Putamen (tissue), 1 donor: ENCODE data around the gene CDK14.
"Not testable (repeated sequence)": the region's sequence is repeated elsewhere in the genome, so short reads cannot be mapped to it uniquely, and the experiment has no call there.

ENCODE experiments used
- DNase-seq: peaks from one replicate; pipeline ENCODE4 v3.0.0-alpha.2; 2016; ENCODE audit warnings: low spot score

The CDK14 gene

GRCh38 chr7:91157579-91158320 lies 561.6 kb downstream of the CDK14 start:
- DNase-seq: no peak

DNA sequence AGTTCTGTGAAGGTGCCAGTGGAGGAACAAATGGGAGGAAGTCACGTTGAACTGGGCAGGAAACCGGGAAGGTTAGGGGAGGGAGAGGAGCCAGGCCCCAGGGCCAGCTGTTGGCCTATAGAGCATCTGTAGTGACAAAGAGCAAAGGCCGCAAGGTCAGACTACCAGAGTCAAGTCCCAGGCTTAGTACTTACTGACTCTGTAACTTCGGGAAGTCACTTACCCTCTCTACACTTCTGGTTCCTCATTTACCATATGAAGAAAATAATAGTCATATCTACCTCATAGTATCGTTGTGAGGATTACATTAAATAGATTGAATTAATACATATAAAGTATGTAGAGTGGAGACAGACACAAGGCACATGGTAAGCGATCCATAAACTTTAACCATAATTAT lies 566.3 kb downstream of the CDK14 start:
- no peak for DNase-seq

DNA sequence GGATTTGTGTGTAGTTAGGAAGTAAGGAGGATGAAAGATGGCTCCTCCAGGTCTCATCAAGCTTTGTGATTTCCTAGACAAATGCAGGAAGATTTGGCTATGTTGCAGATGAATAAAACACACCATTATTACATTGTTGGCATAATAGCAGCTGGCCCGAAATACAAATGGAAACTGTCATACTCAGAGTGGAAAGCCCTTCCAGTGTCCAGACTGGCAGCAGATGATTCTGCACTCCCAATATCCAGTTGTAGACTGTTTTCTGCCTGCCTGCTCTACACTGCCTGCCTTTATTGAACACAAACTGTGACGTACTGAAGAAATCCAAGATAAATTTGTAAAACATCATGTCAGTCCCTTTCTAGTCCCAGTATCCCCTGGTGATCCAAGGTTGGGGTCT lies 568.4 kb downstream of the CDK14 start:
- no peak for DNase-seq

DNA sequence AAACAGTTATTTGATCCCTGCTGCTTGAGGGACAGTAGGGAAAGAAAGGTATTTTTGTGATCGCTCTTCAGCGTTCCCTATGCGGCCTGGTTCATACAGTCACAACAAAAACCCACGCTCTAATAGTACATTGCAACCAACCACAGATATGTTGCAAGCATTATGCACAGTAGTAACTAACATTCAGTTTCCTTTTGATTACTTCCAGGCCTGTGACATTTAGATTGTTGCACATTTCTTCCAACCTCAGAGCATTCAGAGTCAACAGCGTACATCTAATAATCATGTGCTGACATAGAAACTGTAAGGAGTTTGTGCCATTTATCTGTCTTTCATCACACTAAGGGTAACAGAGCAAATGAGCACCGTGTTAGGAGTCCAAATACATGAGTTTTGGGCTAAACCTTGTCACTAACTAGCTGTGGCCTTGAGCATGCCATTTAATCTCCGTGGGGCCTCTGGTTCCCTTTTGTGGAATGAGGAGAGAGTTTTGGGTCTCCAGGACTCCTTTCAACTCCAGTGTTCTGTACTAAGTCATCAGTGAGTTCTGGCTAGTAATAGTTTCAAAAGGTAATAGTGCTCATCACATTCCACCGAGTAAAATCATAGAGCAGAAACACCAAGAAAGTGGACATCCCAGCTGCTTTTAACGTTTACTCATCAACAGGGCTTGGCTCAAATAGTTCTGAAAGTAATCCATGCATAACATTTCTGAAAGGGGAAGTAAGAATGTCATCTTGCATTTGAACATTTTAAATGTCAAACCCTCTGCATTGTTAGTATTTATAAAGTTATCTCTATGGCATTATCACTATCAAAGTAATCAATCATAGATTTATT lies 569.1 kb downstream of the CDK14 start:
- no peak for DNase-seq

- DNase-seq: no peak
Observed at GRCh38 chr7:91165846-91166230, 569.7 kb downstream of the CDK14 start.

DNA sequence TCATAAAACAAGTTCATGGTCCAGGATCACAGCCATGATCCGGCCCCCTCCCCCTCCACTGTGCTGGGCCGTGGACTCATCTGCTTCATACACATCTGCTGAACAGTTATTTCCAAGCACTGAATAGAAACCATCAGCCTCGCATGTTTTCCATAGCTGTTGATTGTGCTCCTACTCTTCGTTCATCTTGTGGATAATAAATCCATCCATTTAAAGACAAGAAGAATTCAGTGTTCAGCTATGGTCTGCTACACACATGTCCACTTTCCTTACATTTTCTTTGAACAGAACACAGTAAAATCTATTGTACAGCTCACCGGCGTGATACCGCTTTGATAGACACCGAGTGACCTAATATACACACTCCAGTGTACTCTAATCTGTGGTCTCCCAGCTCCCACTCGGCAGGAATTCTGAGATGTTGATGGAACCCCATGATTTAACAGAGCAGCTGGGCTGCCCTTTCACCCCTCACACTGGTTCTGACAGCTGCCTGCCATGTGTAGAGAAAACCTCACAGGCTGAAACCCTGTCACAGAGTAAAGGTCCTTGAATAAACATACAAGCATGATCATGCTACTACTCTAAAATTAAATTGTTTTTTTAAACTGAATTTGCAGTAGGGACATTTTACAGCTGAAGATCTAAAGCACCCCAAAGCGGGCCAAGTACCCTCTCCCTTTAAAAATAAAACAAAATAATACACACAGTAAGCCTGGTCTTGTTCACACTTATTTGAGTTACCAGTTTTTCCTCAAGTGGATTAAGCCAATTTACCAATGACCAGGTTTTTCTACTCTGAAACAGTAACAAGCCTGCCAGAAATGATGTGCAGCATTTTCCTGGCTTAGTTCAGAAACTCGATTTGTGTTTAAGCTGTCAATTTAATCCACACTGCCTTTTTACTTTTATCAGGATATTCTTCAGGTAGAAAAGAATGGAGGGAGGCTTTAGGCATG lies 573.0 kb downstream of the CDK14 start:
- no peak for DNase-seq

- no peak for DNase-seq
Observed at GRCh38 chr7:91169830-91170191, 573.7 kb downstream of the CDK14 start.

- not testable (repeated sequence) for DNase-seq
Observed at GRCh38 chr7:91173265-91173664, 577.1 kb downstream of the CDK14 start.

- no peak for DNase-seq
Observed at GRCh38 chr7:91180746-91181145, 584.6 kb downstream of the CDK14 start.

DNA sequence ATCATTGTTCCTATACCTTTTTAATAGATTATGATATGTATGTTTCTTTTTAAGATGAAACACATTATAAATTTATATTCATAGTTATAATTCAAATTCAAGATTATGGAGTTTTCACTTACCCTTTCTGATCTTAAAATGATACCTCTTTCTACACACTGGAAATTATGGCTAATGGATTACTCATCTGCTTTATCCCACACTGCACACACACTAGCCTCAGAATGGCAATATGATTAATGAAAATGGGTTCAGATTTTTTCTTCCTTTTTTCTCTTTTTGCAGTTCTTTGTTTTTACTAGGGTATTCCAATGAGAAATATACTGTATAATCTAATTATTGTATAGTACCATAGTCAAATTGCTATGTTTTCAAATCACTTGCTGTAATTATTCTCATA lies 585.8 kb downstream of the CDK14 start:
- no peak for DNase-seq

GRCh38 chr7:91182819-91183764 lies 587.0 kb downstream of the CDK14 start:
- no peak for DNase-seq

DNA sequence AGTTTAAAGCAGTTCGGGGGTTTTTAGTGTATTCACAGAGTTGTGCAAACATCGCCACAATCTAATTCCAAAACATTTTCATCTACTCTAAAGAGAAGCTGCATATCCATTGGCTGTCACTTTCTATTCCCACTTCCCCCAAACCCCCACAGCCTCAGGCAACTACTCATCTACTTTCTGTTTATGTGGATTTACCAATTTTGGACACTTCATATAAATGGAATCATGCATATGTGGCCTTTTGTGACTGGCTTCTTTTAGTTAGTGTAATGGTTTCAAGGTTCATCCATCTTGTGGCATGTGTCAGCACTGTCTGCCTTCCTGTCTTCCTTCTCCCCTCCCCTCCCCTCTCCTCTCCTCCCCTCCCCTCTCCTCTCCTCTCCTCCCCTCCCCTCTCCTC lies 589.6 kb downstream of the CDK14 start:
- DNase-seq: no peak

DNA sequence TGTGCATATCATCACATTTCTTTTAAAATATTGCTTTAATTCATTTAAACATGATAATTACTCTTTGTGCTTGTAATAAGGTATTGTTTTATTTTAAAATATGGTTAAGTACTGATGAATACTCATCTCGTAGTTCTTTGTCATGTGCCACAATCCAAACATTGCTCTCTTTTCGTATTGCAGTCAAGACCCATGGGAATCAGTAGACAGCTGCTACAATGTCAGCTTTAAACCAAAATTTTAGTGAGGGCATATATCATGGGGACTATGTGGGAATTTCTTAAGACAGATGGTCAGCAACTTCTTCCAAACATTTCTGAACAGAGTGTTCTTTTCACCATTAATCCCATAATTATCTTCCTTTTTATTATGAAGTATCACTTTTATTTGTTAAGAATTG lies 590.9 kb downstream of the CDK14 start:
- DNase-seq: no peak

GRCh38 chr7:91191771-91192170 lies 595.6 kb downstream of the CDK14 start:
- DNase-seq: peak; percentile 31

DNA sequence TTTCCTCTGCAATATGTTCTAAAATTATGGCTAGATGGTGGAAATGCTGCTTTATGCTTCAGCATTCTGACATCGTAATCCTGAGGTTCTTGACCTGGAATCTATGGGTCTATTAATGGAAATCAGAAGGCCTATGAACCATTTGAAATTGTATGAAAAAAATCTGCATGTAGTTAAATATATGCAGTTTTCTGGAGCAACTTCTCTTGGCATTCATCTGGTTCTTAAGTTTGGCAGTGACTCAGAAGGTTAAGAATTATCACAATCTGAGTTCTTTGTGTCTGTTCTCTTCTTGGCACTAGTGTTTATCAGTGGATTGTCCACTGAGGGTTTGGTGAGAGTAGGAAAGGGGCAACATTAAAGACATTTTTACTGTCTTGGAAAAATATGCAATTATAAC lies 597.0 kb downstream of the CDK14 start:
- DNase-seq: no peak

- no peak for DNase-seq
Observed at GRCh38 chr7:91194841-91195240, 598.7 kb downstream of the CDK14 start.

- DNase-seq: no peak
Observed at GRCh38 chr7:91196058-91196457, 599.9 kb downstream of the CDK14 start.

DNA sequence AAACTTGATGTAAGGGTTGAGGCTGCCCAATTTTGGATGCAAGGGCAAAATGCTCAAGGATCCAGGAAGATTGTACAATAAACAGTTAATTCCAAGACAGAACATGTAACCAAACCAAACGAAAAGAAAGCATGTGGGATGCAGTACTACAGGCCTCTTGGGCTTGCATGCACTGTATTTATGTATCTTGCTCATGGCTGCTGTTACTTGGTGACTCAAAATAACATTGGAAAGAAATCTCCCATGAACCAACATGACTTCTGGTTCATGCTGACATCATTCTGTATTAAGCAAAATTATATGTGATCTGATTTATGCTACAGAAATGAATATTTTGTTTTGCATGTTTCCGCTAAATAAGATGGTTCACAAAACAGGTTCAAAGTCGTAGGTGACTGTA lies 602.2 kb downstream of the CDK14 start:
- no peak for DNase-seq

- DNase-seq: no peak
Observed at GRCh38 chr7:91199601-91200000, 603.5 kb downstream of the CDK14 start.

DNA sequence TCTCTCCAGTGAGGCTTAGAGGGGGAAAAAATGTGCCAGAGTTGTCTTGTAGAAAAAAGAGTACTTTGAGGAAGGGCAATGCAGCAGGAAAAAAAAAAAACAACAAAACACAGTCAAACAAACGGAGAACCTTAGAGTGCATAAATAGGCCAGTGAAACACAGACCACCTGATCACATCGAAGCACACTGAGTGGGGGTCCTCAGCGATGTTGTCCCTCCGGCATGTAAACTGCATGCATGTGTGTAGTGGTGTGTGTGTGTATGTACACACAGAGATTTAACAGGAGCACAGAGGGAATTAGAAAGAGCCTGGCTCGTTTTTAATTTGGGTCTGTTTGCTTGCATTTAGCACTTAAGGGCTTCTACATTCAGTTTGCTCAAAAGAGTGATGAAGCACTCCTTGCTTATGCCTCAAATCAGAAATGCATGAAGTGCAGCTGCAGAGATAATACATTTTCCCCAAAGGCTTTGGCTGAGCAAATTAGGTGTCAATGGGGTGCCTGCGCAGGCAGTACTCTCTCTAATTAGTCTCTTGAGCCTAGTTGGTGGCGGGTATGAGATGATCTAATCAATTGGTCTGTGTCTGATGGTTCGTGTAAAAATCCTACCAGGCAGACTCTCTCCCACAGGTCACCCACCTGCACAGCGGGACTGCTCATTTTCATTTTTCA lies 605.5 kb downstream of the CDK14 start:
- DNase-seq: no peak
